ENCODE data around the gene AVPI1.
"Not testable (repeated sequence)": the region's sequence is repeated elsewhere in the genome, so short reads cannot be mapped to it uniquely, and the experiment has no call there.

Gene AVPI1

DNA sequence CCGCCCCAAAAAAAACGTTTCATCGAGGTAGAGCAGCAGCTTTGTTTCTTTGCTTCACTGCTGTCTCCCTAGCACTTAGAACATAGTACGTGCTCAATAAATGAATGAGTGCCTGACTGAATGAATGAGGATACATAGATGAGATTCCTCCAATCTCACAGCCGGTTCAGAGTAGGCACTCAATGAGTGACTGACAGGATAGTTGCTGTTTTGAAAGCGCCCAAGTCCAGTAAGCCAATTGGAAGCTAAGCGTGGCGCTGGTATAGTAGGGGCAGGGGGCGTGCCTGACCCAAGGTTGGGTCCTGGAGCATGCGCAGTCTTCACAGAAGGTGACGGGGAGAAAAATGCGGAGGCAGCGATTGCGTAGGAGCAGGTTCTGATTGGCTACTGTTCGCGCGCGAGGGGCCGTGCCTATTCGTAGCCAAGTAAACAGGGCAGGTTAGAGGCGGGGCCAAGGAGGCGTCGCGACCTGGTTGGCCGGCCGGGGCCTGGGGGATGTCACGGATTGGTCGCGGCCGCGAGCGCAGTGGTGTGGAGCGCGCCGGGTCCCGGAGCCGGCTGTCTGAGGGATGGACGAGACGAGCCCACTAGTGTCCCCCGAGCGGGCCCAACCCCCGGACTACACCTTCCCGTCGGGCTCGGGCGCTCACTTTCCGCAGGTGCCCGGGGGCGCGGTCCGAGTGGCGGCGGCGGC, 46.7 kb downstream of the AVPI1 start, which contains the start of gene PI4K2A:
PI4K2A (plus strand) TSS at position 498 of the 694 bp plus-strand sequence; CDS start at position 570, 72 bp downstream.
- peak; percentile 100 for DNase-seq (ENCODE audit: low spot score)

DNA sequence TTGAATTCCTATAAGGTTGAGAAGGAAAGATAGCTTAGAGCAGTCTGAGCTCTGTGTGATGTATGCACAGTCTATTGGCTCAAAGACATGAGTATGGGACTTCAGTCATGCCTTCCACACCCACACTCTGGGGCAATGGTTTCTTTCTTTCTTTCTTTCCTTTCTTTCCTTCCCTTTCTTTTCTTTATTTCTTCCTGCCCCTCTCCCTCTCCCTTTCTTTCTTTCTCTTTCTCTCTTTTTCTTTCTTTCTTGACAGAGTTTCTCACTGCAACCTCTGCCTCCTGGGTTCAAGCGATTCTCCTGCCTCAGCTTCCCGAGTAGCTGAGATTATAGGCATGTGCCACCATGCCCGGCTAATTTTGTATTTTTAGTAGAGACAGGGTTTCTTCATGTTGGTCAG, 48.0 kb downstream of the AVPI1 start:
- not testable (repeated sequence) for DNase-seq (ENCODE audit: low spot score)

DNA sequence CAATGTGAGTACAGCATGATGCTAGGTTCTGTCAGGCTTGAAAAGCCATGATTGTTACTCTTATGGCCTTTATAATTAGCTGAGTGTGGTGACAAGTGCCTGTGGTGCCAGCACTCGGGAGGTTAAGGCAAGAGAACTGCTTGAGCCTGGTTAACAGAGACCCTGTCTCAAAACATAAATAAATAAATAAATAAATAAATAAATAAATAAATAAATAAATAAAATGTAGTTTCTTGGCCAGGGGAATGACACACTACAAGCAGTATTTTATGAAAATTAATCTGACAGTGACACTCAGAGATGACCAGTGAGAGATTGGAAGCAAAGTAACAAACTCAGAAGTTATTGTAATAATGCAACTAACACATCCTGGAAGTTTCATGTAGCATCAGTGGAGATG, 51.5 kb downstream of the AVPI1 start:
- DNase-seq (ENCODE audit: low spot score) = no peak

DNA sequence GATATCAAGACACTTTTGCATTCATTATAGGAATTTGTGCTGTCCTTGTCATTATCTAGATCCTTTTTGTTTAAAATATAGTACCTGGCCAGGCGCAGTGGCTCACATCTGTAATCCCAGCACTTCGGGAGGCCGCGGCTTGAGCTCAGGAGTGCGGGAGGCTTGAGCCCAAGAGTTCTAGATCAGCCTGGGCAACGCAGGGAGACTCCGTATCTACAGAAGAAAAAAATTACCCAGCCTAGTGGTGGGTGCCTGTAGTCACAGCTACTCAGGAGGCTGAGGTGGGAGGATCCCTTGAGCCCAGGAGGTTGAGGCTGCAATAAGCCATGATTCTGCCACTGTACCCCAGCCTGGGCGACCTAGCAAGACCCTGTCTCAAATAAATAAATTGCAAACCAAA, 53.1 kb downstream of the AVPI1 start:
- peak; percentile 67 for DNase-seq (ENCODE audit: low spot score)

DNA sequence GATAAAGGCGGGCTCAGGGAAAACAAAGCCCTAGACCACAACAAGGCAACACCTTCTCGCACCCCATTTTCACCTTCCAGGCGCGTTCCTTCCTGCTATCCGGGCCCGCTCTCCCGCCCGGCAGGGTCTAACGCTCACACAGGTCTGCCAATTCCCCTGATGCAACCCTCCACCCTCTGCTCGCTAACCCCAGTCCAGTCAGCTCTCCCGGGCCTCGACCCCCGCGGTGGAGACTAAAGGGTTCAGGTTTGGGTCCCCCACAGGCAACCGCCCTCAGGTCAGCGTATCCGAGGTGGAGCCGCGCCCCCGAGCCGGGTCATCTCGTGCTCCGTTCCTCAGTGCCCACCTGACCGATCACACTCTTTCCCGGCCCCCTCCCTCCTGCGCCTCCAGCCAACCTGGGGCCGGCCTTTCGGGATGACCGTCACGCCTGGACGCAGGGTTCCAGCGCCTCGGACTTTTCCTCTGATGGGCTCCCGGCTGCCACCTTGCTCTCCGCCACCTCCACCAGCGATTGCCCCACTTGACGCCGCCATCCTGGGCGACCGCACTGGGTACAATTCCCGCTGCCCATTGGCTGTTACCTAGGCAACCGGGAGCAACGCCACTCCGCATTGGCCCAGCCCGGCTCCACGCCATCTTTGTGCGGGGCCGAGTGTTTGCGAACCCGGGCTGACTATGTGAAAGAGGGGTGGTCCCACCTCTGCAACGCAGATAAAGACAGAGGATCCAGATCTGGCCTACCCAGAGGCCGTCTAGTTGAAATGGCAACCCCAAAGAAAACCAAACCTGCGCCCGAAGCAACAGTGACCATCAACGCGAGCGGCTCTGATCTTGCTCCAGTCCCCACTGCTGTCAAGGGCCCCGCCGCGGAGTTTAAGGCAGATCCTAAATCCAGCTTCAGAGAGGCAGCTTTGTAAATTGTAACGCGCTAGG, 53.8 kb downstream of the AVPI1 start, which contains the start of gene MORN4:
MORN4 (minus strand) TSS at position 552 of the 936 bp plus-strand sequence. CDS start 13,847 bp downstream, outside the sequence.
- peak; percentile 96 for DNase-seq (ENCODE audit: low spot score)

DNA sequence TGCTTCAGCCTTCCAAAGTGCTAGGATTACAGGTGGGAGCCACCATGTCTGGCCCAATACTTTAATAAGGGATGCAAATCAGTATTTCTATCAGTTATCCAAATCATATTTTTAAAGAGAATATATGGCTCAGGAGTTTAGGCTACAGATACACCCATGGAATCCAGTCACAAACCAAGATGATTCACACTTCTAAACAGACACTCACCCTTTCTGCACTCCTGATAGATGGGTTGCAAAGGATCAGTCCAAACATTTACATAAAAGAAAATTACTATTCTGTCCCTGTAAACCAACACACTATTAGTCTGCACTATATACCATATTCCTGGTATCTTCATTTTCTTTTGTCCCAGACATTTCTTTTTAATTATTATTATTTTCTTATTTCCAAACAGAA, 55.9 kb downstream of the AVPI1 start:
- DNase-seq (ENCODE audit: low spot score) = no peak

DNA sequence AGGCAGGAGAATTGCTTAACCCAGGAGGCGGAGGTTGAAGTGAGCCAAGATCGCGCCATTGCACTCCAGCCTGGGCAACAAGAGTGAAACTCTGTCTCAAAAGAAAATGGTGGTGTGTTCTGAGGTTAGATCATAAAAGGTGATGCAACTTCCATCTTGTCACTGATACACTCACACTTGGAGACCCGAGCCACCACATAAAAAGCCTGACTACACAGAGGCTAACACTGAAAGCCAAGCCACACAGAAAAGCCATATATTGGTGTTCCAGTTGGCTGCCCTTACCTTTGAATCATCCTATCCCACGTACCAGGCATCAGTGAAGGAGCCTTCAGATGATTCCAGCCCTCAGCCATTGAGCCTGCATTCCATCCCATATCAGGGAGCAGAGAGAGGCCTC, 57.8 kb downstream of the AVPI1 start:
- no peak for DNase-seq (ENCODE audit: low spot score)

DNA sequence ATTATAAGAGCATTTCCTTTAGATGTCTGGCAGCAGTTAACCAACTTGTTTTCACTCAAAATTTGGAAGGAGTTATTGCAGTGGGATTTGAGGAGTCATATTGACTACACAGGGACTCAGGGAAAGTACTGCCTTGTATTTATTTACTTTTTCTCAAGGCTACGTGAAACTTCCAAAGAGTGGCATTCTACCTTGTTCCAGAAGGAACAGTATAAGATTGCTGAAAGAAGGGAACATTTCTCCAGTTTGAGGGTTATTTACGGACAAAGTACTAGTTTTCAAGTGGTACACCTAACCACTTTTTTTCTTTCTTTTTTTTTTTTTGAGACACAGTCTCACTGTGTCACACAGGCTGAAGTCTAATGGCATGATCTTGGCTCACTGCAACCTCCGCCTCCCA, 58.8 kb downstream of the AVPI1 start:
- DNase-seq (ENCODE audit: low spot score) = no peak

DNA sequence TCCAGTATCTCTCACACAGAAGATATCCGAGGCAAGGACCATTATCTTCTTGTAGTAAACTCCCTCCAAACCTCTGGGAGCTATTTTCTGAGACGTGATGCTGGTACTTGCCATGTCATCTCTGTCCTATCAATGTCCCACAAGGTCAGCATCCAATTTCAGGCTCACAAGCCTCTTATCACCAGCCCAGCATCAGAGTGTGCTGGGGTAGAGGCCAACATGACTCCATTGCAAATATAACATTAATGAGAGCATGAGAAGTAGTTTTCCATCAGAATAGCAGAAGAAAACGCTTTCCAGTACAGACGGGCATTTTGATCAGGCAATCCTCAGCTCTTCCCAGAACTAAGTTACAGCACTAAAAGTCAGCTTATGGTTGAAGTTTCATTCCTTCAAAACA, 59.3 kb downstream of the AVPI1 start:
- DNase-seq (ENCODE audit: low spot score) = peak; percentile 71
